Esophagus squamous epithelium (tissue), 5 donors: ENCODE results near the gene CLBA1. TPM values are rescaled to one million over a fixed set of nuclear protein-coding genes. Genes with fewer than 3 reads are reported as not detected.

Experiments used
- DNase-seq: peaks from one replicate; lab custom pipeline; 2025; lab: John Stamatoyannopoulos, UW
- H3K27ac ChIP-seq, 4 donors: fragments of 200-600 bp; sonication (generic); one replicate each; pipeline ENCODE4 v1.5.1; 2016 to 2019; ENCODE audit warnings: mild to moderate bottlenecking in 1 of 4
- H3K27me3 ChIP-seq, 4 donors: fragments of 200-600 bp; sonication (generic); 1 replicate in 3 of 4; 2 replicates in 1 of 4; pipeline versions ENCODE4 v1.5.1 to v1.6.0; 2017 to 2021; ENCODE audit warnings: antibody characterized with exemption in 1 of 4
- H3K36me3 ChIP-seq, 3 donors: fragments of 200-600 bp; sonication (generic); one replicate each; pipeline ENCODE4 v1.5.1; 2016 to 2019
- H3K4me1 ChIP-seq, 3 donors: fragments of 200-600 bp; sonication (generic); one replicate each; pipeline ENCODE4 v1.5.1; 2017 to 2019
- H3K4me3 ChIP-seq, 4 donors: fragments of 200-600 bp; sonication (generic); 1 replicate in 3 of 4; 2 replicates in 1 of 4; pipeline ENCODE4 v1.5.1; 2016 to 2019; ENCODE audit warnings: mild to moderate bottlenecking in 2 of 4, moderate library complexity in 1 of 4
- H3K9me3 ChIP-seq, 3 donors: fragments of 200-600 bp; sonication (generic); one replicate each; pipeline ENCODE4 v1.5.1; 2016 to 2019
- POLR2A ChIP-seq, 4 donors: fragments of 450-650 bp; IDR thresholded peaks; one replicate each; pipeline ENCODE4 v1.6.1; 2017; ENCODE audit warnings: antibody characterized with exemption in 4 of 4, mild to moderate bottlenecking in 4 of 4, moderate library complexity in 3 of 4
- WGBS, 2 donors: methylation state at CpG; one replicate each; pipeline ENCODE4 v1.1.5; 2018; 5-methylcytosine and 5-hydroxymethylcytosine counted together
- intact Hi-C: fragments of 100-400 bp; cut with DNase I; formaldehyde crosslinking; loops from one replicate; pipeline ENCODE4 v1.15.0; 2022
- total RNA-seq, 4 donors: library from RNA; depleted of rRNA; stranded (reverse); fragments of >200 nt; gene quantifications; one replicate each; pipeline ENCODE4 v1.1.0, GENCODE V29; 2016
- TF ChIP-seq, protein P1 (sequence below), 6 experiments: fragments of 450-650 bp in 4 of 6; fragments of 200-600 bp in 2 of 6; sonication (generic) in 2 of 6; IDR thresholded peaks; one replicate each; pipeline ENCODE4 v1.5.1; 2016 to 2019; ENCODE audit warnings: antibody characterized with exemption in 6 of 6, mild to moderate bottlenecking in 4 of 6, moderate library complexity in 4 of 6
- donor health status: DM: yes; HTN: yes; CAD: no.

Gene CLBA1
- total RNA-seq, 4 donors from 2014 or later = 5.5 to 19.3 (median 7.3) TPM

DNA sequence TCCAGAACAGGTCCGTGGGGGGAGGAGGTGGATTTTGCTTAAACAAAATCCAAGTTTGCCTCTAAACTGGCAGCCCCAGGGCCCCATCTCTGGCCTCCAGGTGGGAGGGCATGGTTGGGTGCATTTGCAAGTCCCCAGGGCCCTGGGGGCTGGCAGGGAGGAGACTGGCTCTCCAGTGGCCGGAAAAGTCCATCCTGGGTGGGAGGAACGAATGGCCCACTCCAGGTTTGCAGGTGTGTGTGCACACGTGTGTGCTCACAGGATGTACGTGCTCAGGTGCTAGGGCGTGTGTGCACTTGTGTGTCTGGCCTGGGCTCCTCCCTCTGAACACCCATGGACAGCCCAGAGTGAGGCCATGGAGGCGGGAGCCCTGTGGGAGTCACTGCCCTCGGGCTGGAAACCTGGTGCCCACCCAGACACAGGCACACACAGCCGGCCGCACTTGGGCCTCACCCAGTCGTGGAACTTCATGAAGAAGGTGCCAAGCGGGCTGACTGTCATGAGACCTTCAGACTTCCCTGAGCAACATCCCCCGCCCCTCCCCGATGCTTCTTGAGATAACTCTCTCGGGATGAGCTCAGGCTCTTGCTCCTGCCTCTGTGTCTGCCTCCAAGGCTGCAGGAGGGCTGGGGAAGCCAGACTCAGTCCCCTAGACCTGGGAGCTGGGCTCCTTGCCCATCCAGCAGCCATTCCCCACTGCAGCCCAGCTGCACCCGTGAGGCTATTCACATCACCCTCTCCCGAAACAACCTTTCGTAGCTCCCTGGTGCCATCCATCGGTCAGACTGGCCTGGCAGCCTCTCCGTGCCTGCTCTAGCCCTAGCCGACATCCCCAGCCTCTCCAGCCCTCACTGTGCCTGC lies 16.8 kb upstream of the CLBA1 start:
- 22 to 28% methylated on average over 4 to 8 of the region's 21 CpGs for WGBS, 2 donors
- H3K4me1 ChIP-seq = peaks cover 72 to 85% (median 74%) of the 10 kb centered on the region in 3 donors
- no peak for DNase-seq
- no peaks in the 10 kb centered on the region for H3K9me3 ChIP-seq
- H3K36me3 ChIP-seq = no peaks in the 10 kb centered on the region
- H3K27ac ChIP-seq = peak overlapping the region; percentile 93 to 99 (median 98)
- TF ChIP-seq POLR2A (IDR thresholded peaks at IDR 0.05) = peak in 1 of 4 donors; percentile 41
- TF ChIP-seq, protein P1, sequence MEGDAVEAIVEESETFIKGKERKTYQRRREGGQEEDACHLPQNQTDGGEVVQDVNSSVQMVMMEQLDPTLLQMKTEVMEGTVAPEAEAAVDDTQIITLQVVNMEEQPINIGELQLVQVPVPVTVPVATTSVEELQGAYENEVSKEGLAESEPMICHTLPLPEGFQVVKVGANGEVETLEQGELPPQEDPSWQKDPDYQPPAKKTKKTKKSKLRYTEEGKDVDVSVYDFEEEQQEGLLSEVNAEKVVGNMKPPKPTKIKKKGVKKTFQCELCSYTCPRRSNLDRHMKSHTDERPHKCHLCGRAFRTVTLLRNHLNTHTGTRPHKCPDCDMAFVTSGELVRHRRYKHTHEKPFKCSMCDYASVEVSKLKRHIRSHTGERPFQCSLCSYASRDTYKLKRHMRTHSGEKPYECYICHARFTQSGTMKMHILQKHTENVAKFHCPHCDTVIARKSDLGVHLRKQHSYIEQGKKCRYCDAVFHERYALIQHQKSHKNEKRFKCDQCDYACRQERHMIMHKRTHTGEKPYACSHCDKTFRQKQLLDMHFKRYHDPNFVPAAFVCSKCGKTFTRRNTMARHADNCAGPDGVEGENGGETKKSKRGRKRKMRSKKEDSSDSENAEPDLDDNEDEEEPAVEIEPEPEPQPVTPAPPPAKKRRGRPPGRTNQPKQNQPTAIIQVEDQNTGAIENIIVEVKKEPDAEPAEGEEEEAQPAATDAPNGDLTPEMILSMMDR (IDR thresholded peaks at IDR 0.05) = peak in 1 of 6 experiments; percentile 8
- H3K4me3 ChIP-seq = peak overlapping the region; percentile 53 to 76 (median 61)
- intact Hi-C loops = no loop called here
- peaks cover 0 to 11% (median 0%) of the 10 kb centered on the region in 4 donors for H3K27me3 ChIP-seq

DNA sequence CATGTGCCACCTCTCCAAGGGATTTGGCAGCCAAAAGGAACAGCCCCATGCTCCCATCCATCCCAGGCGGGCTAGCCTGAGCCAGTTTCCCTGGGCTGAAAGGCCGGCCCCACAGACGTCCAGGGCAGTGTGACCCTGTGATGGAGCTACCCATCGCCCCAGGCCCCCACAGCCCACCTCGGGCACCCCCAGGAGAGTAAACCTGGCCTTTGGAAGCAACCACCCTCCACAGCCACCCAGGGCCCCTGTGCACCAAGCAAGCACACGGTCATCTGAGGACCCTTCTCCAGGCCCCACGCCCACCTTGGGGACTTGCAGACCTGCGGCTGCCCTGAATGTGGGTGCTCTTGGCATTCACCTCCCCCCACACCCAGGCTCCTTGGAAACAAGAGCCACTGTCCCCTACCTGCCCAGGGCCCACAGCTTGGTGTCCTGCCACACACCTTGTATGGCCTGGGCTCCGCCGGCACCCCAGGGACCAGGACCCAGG lies 15.8 kb upstream of the CLBA1 start:
- Histone ChIP-seq H3K27ac (peak overlapping the region; percentile 93 to 99 (median 98)), H3K4me3 (peak overlapping the region; percentile 53 to 76 (median 61)), H3K4me1 (peaks cover 82 to 95% (median 84%) of the 10 kb centered on the region in 3 donors), H3K27me3 (peaks cover 0 to 11% (median 0%) of the 10 kb centered on the region in 4 donors), H3K9me3 (no peaks in the 10 kb centered on the region), H3K36me3 (no peaks in the 10 kb centered on the region)
- 85% methylated on average over 4 of the region's 10 CpGs; no CpG with 5 or more reads in 1 of the 2 donors for WGBS, 2 donors
- no peak for DNase-seq
- intact Hi-C loops = no loop called here
- TF ChIP-seq POLR2A (IDR thresholded peaks at IDR 0.05) = no peak
- TF ChIP-seq, protein P1 (IDR thresholded peaks at IDR 0.05) = no peak

DNA sequence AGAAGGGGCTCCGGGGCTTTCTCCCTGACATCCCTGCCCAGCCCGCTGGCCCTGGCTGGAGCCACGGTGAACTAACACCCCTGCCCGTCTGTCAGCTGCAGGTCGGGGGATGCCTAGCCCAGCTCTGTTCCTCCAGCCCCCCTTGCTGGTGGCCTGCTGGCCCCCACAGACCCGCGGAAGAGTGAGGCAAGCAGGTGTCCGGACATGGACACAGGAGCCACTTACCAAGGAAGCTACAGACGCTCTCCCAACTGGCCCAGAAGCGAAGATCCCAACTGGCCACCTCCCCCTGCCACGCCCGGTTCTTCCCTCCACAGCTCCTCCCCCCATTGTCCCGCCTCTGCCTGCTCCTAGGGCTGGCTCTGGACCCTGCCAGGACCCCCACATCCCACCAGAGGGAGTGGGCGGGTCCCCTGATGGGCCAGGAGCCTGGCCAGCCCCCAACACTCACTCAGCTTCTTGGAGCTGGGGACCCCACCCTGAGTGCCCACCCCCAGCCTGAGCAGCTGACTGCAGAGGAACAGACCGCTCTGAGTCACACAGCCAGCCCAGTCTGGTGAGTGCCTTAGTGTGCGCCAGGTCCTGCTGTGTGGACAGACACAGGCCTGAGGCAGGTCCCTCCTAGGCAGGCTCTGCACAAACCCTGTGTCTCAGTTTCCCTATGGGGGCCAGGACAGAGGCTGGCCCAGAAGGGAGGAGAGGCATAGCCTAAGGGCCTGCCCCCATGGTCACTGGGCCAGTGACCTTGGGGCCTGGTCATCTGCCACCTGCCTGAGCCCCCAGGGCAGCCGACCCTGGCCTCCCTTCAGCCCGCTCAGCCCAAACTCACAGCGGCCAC lies 15.1 kb upstream of the CLBA1 start:
- peak in 2 of 4 donors; percentile 66 to 71 for TF ChIP-seq POLR2A (IDR thresholded peaks at IDR 0.05)
- TF ChIP-seq, protein P1 (IDR thresholded peaks at IDR 0.05) = no peak
- Histone ChIP-seq H3K9me3 (no peaks in the 10 kb centered on the region), H3K4me3 (peak overlapping the region; percentile 53 to 76 (median 61)), H3K4me1 (peaks cover 87 to 100% (median 89%) of the 10 kb centered on the region in 3 donors), H3K27ac (peak overlapping the region; percentile 93 to 99 (median 98)), H3K36me3 (no peaks in the 10 kb centered on the region), H3K27me3 (peaks cover 0 to 11% (median 0%) of the 10 kb centered on the region in 4 donors)
- intact Hi-C loops = no loop called here
- peak; percentile 35 for DNase-seq
- WGBS, 2 donors = 45% methylated on average over 5 of the region's 19 CpGs; no CpG with 5 or more reads in 1 of the 2 donors

DNA sequence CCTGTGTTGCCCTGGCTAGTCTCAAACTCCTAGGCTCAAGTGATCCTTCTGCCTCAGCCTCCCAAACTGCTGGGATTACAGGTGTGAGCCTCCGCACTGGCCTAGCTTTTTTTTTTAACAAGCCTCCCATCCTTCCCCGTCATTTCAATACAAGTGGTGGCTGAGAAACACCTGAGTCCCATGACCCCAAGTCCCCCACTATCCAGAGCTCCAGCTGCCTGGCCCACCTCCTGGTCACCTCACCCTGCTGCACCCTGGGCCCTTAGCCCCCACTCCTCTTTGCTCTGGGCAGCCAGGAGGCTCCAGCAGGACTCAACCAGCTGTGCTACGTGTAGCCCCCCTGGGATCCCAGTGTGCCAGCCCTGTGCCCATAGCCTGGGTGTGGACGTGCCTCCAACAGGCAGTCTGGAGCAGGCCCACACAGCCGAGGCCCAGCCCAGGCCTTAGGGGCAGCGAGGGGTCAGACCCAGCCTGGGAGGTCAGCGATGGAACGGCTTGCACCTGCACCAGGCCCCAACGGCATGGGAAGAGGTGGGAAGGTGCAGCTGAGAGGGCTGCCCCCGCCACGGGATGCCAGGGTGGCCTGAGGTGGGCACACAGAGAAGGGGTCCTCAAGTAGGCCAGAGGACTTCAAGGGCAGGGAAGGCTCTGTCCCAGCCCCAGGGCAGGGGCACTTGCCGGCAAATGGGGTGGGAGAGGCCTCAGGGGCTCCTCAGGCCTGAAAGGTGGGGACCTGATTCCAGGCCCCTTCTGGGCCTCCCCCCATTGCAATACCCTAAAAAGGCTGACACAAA lies 13.9 kb upstream of the CLBA1 start:
- Histone ChIP-seq H3K27me3 (peaks cover 0 to 12% (median 0%) of the 10 kb centered on the region in 4 donors), H3K9me3 (no peaks in the 10 kb centered on the region), H3K4me1 (peaks cover 88 to 100% (median 90%) of the 10 kb centered on the region in 3 donors), H3K4me3 (peak overlapping the region in 2 of 4 donors; percentile 18 to 53), H3K36me3 (no peaks in the 10 kb centered on the region), H3K27ac (peak overlapping the region; percentile 93 to 99 (median 98))
- WGBS, 2 donors = 81 to 94% methylated on average over 2 to 5 of the region's 12 CpGs
- DNase-seq = no peak
- intact Hi-C loops = no loop called here
- TF ChIP-seq, protein P1 (IDR thresholded peaks at IDR 0.05) = no peak
- no peak for TF ChIP-seq POLR2A (IDR thresholded peaks at IDR 0.05)
